Esophagus (tissue), 2 donors: ENCODE data around the gene BCCIP. TPM values are rescaled to one million over a fixed set of nuclear protein-coding genes. Genes with fewer than 3 reads are reported as not detected.

Experiments used
- H3K27ac ChIP-seq, 2 donors: one replicate each; pipeline ENCODE4 v1.5.1; 2013; ENCODE audit warnings: low read depth in 2 of 2, mild to moderate bottlenecking in 2 of 2, inconsistent platforms in 1 of 2, low read length in 1 of 2, moderate library complexity in 1 of 2
- H3K27me3 ChIP-seq, 2 donors: one replicate each; pipeline ENCODE4 v1.6.1; 2013; ENCODE audit warnings: low read length in 2 of 2, control low read depth in 1 of 2, mild to moderate bottlenecking in 1 of 2; ENCODE audit not compliant: insufficient read depth in 2 of 2, control insufficient read depth in 1 of 2
- H3K36me3 ChIP-seq, 2 donors: one replicate each; pipeline ENCODE4 v1.6.1; 2013; ENCODE audit warnings: low read length in 1 of 2; ENCODE audit not compliant: control insufficient read depth in 2 of 2, insufficient read depth in 2 of 2
- H3K4me1 ChIP-seq, 2 donors: one replicate each; pipeline ENCODE4 v1.6.1; 2013; ENCODE audit warnings: low read length in 1 of 2; ENCODE audit not compliant: control insufficient read depth in 2 of 2, insufficient read depth in 2 of 2
- H3K4me3 ChIP-seq, 2 donors: one replicate each; pipeline ENCODE4 v1.5.1; 2013; ENCODE audit warnings: low read length in 2 of 2, mild to moderate bottlenecking in 2 of 2, low read depth in 1 of 2, moderate library complexity in 1 of 2
- H3K9me3 ChIP-seq, 2 donors: one replicate each; pipeline ENCODE4 v1.6.1; 2013; ENCODE audit warnings: mild to moderate bottlenecking in 2 of 2, low read depth in 1 of 2, low read length in 1 of 2, moderate library complexity in 1 of 2; ENCODE audit not compliant: control insufficient read depth in 2 of 2, insufficient read depth in 1 of 2
- WGBS, 2 donors: extraction: QIAGEN DNeasy Blood & Tissue Kit; methylation state at CpG; one replicate each; pipeline ENCODE4 v1.1.7; 2013; 5-methylcytosine and 5-hydroxymethylcytosine counted together
- polyA plus RNA-seq, 2 donors: library from polyadenylated mRNA; stranded (reverse); fragments of 200-250 nt; gene quantifications; one replicate each; pipeline ENCODE4 v1.2.3, GENCODE V29; 2013
- donor health status: healthy with polysubstance abuse.
- donor health status: Bipolar disorder and iron deficiency.

Gene BCCIP
- polyA plus RNA-seq, 2 donors: 44.4 to 51.7 TPM

DNA sequence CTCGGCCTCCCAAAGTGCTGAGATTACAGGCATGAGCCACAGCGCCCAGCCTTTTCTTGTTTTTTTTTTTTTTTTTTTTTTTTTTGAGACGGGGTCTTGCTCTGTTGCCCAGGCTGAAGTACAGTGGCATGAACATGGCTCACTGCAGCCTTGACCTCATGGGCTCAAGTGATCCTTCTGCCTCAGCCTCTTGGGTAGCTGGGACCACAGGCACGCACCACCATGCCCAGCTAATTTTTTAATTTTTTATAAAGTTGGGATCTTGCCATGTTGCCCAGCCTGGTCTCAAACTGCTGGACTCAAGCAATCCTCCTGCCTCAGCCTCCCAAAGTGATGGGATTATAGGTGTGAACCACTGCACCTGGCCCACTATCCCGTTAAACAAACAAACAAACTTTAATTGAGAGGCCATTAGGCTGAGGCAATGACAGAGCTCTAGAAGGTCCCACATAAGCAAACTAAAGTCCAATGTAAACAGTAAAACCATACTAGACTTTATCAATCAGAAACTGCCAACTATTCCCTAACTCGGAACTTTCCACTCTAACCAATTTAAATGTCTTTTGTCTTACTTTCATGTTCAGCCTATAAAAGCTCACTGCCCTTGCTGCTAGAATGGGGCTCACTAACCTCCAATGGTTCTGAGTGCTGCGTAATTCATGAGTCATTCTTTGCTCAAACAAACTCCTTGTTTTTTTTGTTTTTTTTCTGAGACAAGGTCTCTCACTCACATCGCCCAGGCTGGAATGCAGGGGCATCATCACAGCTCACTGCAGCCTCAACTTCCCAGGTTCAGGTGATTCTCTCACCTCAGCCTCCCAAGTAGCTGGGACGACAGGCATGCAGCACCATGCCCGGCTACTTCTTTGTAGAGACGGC is 55.9 kb downstream of the BCCIP start:
- Histone ChIP-seq H3K36me3 (no peaks in the 10 kb centered on the region), H3K9me3 (peaks cover 0 to 2% of the 10 kb centered on the region in 2 donors), H3K4me3 (no peak overlapping the region), H3K4me1 (peaks cover 0 to 3% of the 10 kb centered on the region in 2 donors), H3K27me3 (no peaks in the 10 kb centered on the region), H3K27ac (no peak overlapping the region)
- WGBS, 2 donors: 78 to 79% methylated on average over 10 to 11 of the region's 11 CpGs

DNA sequence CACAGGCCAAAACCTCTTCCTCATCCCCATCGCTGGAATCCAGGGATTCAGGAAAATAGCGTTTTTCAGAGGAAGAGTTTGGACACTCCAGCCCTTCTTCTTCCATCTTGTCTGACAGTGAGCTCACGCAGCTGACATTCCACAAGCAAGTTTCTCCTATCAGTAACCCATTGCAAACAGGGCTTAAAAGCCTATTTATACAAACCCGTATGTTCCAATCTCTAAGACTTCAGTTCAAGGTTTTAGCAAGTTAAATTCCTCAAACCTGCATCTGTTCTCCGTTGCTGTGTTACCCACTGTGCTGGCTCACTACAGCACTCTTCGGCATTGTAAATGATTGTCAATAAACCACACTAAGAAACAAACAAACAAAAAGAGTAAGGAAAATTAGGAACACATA is 57.4 kb downstream of the BCCIP start:
- no peaks in the 10 kb centered on the region for H3K27me3 ChIP-seq
- H3K4me3 ChIP-seq: no peak overlapping the region
- no peaks in the 10 kb centered on the region for H3K36me3 ChIP-seq
- WGBS, 2 donors: 63 to 75% methylated on average over 6 of the region's 6 CpGs
- H3K27ac ChIP-seq: no peak overlapping the region
- peaks cover 0 to 3% of the 10 kb centered on the region in 2 donors for H3K4me1 ChIP-seq
- peaks cover 0 to 2% of the 10 kb centered on the region in 2 donors for H3K9me3 ChIP-seq

GRCh38 chr10:125881192-125881591 is 57.8 kb downstream of the BCCIP start, which contains the start of gene DHX32:
Gene DHX32, minus strand, starts transcription at chr10:125881292. Its CDS starts 468 bp downstream, at chr10:125880824.
- 73 to 74% methylated on average over 4 of the region's 4 CpGs for WGBS, 2 donors
- Histone ChIP-seq H3K27me3 (no peaks in the 10 kb centered on the region), H3K27ac (no peak within 1 kb of the TSS), H3K9me3 (peaks cover 0 to 2% of the 10 kb centered on the region in 2 donors), H3K4me1 (peaks cover 0 to 3% of the 10 kb centered on the region in 2 donors), H3K36me3 (no peaks in the 10 kb centered on the region), H3K4me3 (no peak within 1 kb of the TSS)

DNA sequence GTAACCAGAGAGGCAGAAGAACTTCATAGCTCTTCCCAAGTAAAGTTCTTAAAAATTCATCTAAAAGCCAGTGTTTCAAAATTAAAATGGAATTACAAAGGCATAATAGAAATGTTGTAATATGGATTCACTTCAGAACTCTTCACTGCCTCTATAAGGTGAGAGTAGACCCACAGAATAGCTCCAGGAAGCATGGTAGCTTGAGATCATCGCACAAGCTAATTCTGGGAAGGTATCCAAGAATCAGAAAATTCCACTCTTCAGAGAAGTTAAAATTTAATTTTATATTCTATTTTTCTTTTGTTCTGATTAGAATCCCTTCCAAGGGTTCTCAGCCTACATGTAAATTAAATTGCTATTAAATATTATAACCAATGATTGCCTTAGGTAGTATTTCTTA is 59.2 kb downstream of the BCCIP start:
- Histone ChIP-seq H3K9me3 (no peaks in the 10 kb centered on the region), H3K36me3 (no peaks in the 10 kb centered on the region), H3K4me1 (peaks cover 0 to 3% of the 10 kb centered on the region in 2 donors), H3K4me3 (no peak overlapping the region), H3K27ac (no peak overlapping the region), H3K27me3 (no peaks in the 10 kb centered on the region)
- WGBS, 2 donors: 68 to 78% methylated on average over 1 of the region's 1 CpG

DNA sequence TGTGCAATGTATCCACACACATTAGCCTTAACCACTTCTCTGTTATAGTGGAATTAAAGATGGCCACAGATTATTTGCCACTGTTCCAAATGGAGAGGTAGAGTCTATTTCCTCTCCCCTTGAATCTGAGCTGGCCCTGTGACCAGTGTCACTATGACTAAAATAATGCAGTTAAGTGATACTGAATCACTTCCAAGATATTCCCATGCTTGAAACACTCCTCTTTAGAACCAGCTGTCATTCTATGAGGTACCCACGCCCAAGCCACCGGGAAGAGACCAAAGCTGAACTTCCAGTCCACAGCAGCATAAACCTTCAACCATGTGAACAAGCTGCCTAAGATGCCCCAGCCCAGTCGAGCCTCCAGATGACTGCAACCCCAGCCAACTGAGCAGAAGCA is 59.9 kb downstream of the BCCIP start:
- Histone ChIP-seq H3K4me1 (peaks cover 0 to 3% of the 10 kb centered on the region in 2 donors), H3K27me3 (no peaks in the 10 kb centered on the region), H3K27ac (no peak overlapping the region), H3K4me3 (no peak overlapping the region), H3K9me3 (no peaks in the 10 kb centered on the region), H3K36me3 (no peaks in the 10 kb centered on the region)
- 76 to 78% methylated on average over 3 of the region's 3 CpGs for WGBS, 2 donors

Other genes starting within 250 kb of the BCCIP start
- not detected for gene TEX36, start 140.4 kb upstream of the BCCIP start, polyA plus RNA-seq
- gene EDRF1, start 103.8 kb upstream of the BCCIP start, polyA plus RNA-seq: 10 to 100 TPM in 1 of 2 donors, 1 to 10 TPM in 1; 8.2 to 14.6 TPM
- under 1 TPM; 0.02 to 0.04 TPM for gene MMP21, start 47.7 kb upstream of the BCCIP start, polyA plus RNA-seq
- gene UROS, start 288 bp upstream of the BCCIP start, polyA plus RNA-seq: 10 to 100 TPM; 16.8 to 23.6 TPM
- 10 to 100 TPM; 26.1 to 30.5 TPM for gene DHX32, start 57.7 kb downstream of the BCCIP start, polyA plus RNA-seq
- 1 to 10 TPM; 4.3 to 8.1 TPM for gene FANK1, start 73.0 kb downstream of the BCCIP start, polyA plus RNA-seq